ENCODE measurements around the gene KMT2E.

DNA sequence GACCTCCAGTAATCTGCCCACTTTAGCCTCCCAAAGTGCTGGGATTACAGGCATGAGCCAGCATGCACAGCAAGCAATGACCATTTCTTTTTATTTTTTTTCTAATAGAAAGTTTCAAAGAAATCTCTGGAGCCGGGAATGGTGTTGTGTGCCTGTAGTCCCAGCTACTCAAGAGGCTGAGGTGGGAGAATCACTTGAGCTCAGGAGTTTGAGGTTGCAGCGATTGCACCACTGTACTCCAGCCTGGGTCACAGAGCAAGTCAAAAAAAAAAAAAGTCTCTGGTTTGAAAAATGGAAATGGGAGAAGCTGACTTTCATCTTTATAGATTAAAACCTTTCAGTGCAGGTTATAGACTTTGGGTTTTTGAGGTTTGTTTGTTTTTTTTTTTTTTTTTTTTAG, 44.8 kb upstream of the KMT2E start:
- TF ChIP-seq, protein P1, sequence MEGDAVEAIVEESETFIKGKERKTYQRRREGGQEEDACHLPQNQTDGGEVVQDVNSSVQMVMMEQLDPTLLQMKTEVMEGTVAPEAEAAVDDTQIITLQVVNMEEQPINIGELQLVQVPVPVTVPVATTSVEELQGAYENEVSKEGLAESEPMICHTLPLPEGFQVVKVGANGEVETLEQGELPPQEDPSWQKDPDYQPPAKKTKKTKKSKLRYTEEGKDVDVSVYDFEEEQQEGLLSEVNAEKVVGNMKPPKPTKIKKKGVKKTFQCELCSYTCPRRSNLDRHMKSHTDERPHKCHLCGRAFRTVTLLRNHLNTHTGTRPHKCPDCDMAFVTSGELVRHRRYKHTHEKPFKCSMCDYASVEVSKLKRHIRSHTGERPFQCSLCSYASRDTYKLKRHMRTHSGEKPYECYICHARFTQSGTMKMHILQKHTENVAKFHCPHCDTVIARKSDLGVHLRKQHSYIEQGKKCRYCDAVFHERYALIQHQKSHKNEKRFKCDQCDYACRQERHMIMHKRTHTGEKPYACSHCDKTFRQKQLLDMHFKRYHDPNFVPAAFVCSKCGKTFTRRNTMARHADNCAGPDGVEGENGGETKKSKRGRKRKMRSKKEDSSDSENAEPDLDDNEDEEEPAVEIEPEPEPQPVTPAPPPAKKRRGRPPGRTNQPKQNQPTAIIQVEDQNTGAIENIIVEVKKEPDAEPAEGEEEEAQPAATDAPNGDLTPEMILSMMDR (IDR thresholded peaks at IDR 0.05) = no peak
- no peak for TF ChIP-seq ZFX (IDR thresholded peaks at IDR 0.05; ENCODE audit: borderline replicate concordance)
